GM23338 (cell line): Measurements from ENCODE around the gene OLFML2A.
"Not testable (repeated sequence)": the region's sequence is repeated elsewhere in the genome, so short reads cannot be mapped to it uniquely, and the experiment has no call there.

ENCODE experiments used
- CREB1 ChIP-seq: fragments of 250-450 bp; sonication (Bioruptor Pico); IDR thresholded peaks from 2 replicates; pipeline ENCODE4 v1.5.0; 2020; ENCODE audit warnings: low read depth, mild to moderate bottlenecking, moderate library complexity
- CTCF ChIP-seq, 2 experiments: fragments of 200-600 bp in 1 of 2; sonication (generic) in 1 of 2; conservative IDR thresholded peaks; 2 replicates each; pipeline versions ENCODE4 v1.5.1 to v1.6.1; 2016 to 2017; ENCODE audit warnings: antibody characterized with exemption in 2 of 2, low read depth in 2 of 2, mild to moderate bottlenecking in 2 of 2, moderate library complexity in 1 of 2
- EZH2 ChIP-seq: fragments of 200-600 bp; sonication (generic); IDR thresholded peaks from one replicate; pipeline ENCODE4 v1.8.0; 2017; ENCODE audit warnings: antibody characterized with exemption, mild to moderate bottlenecking, low read depth; ENCODE audit not compliant: unreplicated experiment
- EZH2phosphoT487 ChIP-seq: fragments of 200-600 bp; sonication (generic); IDR thresholded peaks from one replicate; pipeline ENCODE4 v1.8.1; 2018; ENCODE audit warnings: antibody characterized with exemption; ENCODE audit not compliant: unreplicated experiment
- POLR2AphosphoS5 ChIP-seq: IDR thresholded peaks from 2 replicates; pipeline ENCODE4 v1.6.1; 2016; ENCODE audit warnings: antibody characterized with exemption, low read depth

GRCh38 chr9:124738075-124738474 is 38.9 kb upstream of the OLFML2A start:
- TF ChIP-seq CTCF (conservative IDR thresholded peaks at IDR 0.05; ENCODE audit: low read depth in 2 of 2); POLR2AphosphoS5; CREB1; EZH2; EZH2phosphoT487: not testable (repeated sequence)
